AG04449 (cell line): ENCODE data around the gene SLC2A3.
"Not testable (repeated sequence)": the region's sequence is repeated elsewhere in the genome, so short reads cannot be mapped to it uniquely, and the experiment has no call there.

Experiments used
- CTCF ChIA-PET: fragments of 350-600 bp; formaldehyde crosslinking; extraction: SDS; loops from one replicate; lab custom pipeline; 2021; ENCODE audit warnings: antibody characterized with exemption; lab: Yijun Ruan, JAX
- POLR2A ChIA-PET: fragments of 400-600, 350-600 bp; formaldehyde crosslinking; extraction: SDS; loops from one replicate; lab custom pipeline; 2020; ENCODE audit warnings: antibody characterized with exemption, inconsistent platforms; lab: Yijun Ruan, JAX
- DNase-seq: peaks from one replicate; pipeline ENCODE4 v3.0.0-alpha.2; 2010; ENCODE audit warnings: low read depth, low spot score
- H3K4me3 ChIP-seq: 2 replicates; pipeline ENCODE4 v1.5.1; 2011; ENCODE audit warnings: low read depth, mild to moderate bottlenecking, control low read depth, low read length
- CTCF ChIP-seq: IDR thresholded peaks from one replicate; pipeline ENCODE4 v1.5.1; 2011; ENCODE audit warnings: mild to moderate bottlenecking, moderate library complexity, low read length, control low read depth, inconsistent platforms; ENCODE audit not compliant: insufficient read depth; ENCODE audit errors: missing control alignments

The SLC2A3 gene

GRCh38 chr12:7923241-7924236 is 12.4 kb downstream of the SLC2A3 start:
- CTCF ChIA-PET, result interaction anchor here (0.5 to 4.6 kb wide), 6 partner anchors 10 to 91 kb away, joined by 3 to 44 read pairs (median 3); partner anchors contain the start of gene SLC2A3
- DNase-seq, result no peak
- H3K4me3 ChIP-seq, result no peak overlapping the region
- POLR2A ChIA-PET, result interaction anchor here (1.0 to 2.6 kb wide), 3 partner anchors 10 to 71 kb away, joined by 4 to 11 read pairs (median 6); partner anchors contain the start of gene SLC2A3
- TF ChIP-seq CTCF, result no peak

- DNase-seq, H3K4me3 ChIP-seq, POLR2A ChIA-PET: not testable (repeated sequence)
- CTCF ChIA-PET, result interaction anchor here (0.6 to 4.6 kb wide), 3 partner anchors 13 to 62 kb away, joined by 3 to 44 read pairs (median 3); partner anchors contain the start of gene SLC2A3
Observed at GRCh38 chr12:7921181-7921580, 14.8 kb downstream of the SLC2A3 start.

DNA sequence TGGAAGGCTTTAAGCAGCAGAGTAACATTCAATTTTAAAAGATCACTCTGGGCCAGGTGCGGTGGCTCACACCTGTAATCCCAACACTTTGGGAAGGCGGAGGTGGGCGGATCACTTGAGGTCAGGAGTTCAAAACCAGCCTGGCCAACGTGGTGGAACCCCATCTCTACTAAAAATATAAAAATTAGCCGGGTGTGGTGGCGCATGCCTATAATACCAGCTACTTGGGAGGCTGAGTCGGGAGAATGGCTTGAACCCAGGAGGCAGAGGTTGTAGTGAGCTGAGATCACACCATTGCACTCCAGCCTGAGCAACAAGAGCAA is 17.8 kb downstream of the SLC2A3 start:
- ChIA-PET POLR2A (interaction anchor here (0.7 to 2.0 kb wide), 3 partner anchors 15 to 120 kb away, joined by 3 to 5 read pairs (median 5); partner anchors contain the start of gene SLC2A3), CTCF (interaction anchor here (1.4 to 4.3 kb wide), 7 partner anchors 8 to 160 kb away, joined by 3 to 29 read pairs (median 6); no protein-coding TSS in a partner anchor)
- not testable (repeated sequence) for DNase-seq, H3K4me3 ChIP-seq

GRCh38 chr12:7917392-7918267 is 18.4 kb downstream of the SLC2A3 start:
- CTCF ChIA-PET, result interaction anchor here (0.6 to 4.3 kb wide), 8 partner anchors 9 to 271 kb away, joined by 3 to 29 read pairs (median 5); no protein-coding TSS in a partner anchor
- POLR2A ChIA-PET, result interaction anchor here (0.7 to 2.0 kb wide), 2 partner anchors 15 to 18 kb away, joined by 3 to 5 read pairs; partner anchors contain the start of gene SLC2A3
- H3K4me3 ChIP-seq, result no peak overlapping the region
- no peak for DNase-seq
- no peak for TF ChIP-seq CTCF

GRCh38 chr12:7916936-7917335 is 19.1 kb downstream of the SLC2A3 start:
- no peak for DNase-seq
- no peak overlapping the region for H3K4me3 ChIP-seq
- CTCF ChIA-PET, result interaction anchor here (0.6 to 4.3 kb wide), 3 partner anchors 11 to 270 kb away, joined by 3 to 29 read pairs (median 4); no protein-coding TSS in a partner anchor
- POLR2A ChIA-PET, result no interaction called here
- TF ChIP-seq CTCF, result no peak

DNA sequence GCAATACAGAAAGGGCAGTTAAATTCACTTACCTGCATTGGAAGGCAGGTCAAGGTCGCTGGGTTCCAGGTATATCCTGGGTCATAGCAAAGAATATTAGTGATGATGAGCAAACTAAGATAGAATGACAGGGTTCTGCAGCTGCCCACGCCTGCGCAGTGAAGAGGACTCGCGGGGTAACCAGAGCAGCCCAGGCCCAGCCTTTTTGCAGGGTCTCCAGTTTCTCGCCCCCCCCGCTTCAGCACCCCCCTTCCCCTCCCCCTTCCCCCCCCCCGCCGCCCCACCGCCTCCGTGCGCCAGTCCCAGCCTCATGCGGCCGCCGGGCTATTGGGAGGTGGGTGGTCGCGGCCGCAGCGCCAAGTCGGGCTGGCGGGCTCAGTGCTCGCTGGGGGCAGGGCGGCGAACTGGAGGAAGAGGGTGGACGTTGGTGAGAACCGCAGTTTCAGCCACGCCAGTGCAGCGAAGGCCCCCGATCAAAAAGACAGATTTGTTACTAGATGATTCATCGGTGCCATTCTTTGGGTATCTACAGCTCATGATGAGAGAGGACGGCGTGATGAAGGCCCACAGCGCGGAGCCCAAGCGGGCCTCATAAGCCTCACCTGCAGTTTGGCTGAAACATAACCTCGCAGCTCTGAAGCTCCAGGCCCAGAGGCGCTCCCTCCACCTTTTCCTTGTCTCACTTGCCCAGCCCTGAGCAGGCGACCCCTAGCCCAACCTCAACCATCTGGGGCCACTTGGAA is 20.2 kb downstream of the SLC2A3 start:
- TF ChIP-seq CTCF, result no peak
- no peak for DNase-seq
- H3K4me3 ChIP-seq, result peak overlapping the region; percentile 8; the same call in 1 of the 2 replicates
- ChIA-PET POLR2A (interaction anchor here (0.5 kb wide), 1 partner anchor 836 kb away, joined by 3 read pairs; no protein-coding TSS in a partner anchor), CTCF (interaction anchor here (4.3 kb wide), 1 partner anchor 16 kb away, joined by 29 read pairs; no protein-coding TSS in a partner anchor)

GRCh38 chr12:7910106-7910505 is 25.9 kb downstream of the SLC2A3 start:
- DNase-seq, H3K4me3 ChIP-seq, POLR2A ChIA-PET: not testable (repeated sequence)
- CTCF ChIA-PET, result interaction anchor here (0.8 to 7.5 kb wide), 5 partner anchors 9 to 79 kb away, joined by 3 to 37 read pairs (median 3); no protein-coding TSS in a partner anchor
